H9 (cell line): ENCODE data around the gene DENND1C. TPM values are rescaled to one million over a fixed set of nuclear protein-coding genes. Genes with fewer than 3 reads are reported as not detected.

ENCODE experiments used
- DNase-seq: peaks from one replicate; pipeline ENCODE4 v3.0.0-alpha.2; 2017
- H2AFZ ChIP-seq: one replicate; pipeline ENCODE4 v1.6.1; 2013; ENCODE audit warnings: mild to moderate bottlenecking, low read length, control low read depth, moderate library complexity
- H2AK5ac ChIP-seq: 2 replicates; pipeline ENCODE4 v1.6.1; 2013; ENCODE audit warnings: low read length, control low read depth, mixed read lengths; ENCODE audit not compliant: insufficient read length
- H2BK120ac ChIP-seq: one replicate; pipeline ENCODE4 v1.6.1; 2013; ENCODE audit warnings: low read depth, mild to moderate bottlenecking, low read length, control low read depth, inconsistent platforms; ENCODE audit not compliant: poor library complexity, severe bottlenecking
- H2BK12ac ChIP-seq: 2 replicates; pipeline ENCODE4 v1.6.1; 2013; ENCODE audit warnings: low read length, control low read depth, mixed read lengths, low read depth; ENCODE audit not compliant: insufficient read length
- H2BK15ac ChIP-seq: 2 replicates; pipeline ENCODE4 v1.6.1; 2013; ENCODE audit warnings: low read depth, low read length, control low read depth
- H2BK20ac ChIP-seq: one replicate; pipeline ENCODE4 v1.6.1; 2013; ENCODE audit warnings: low read depth, mild to moderate bottlenecking, low read length, control low read depth, inconsistent platforms; ENCODE audit not compliant: poor library complexity, severe bottlenecking
- H2BK5ac ChIP-seq: 2 replicates; pipeline ENCODE4 v1.6.1; 2013; ENCODE audit warnings: low read length, control low read depth, mixed read lengths; ENCODE audit not compliant: insufficient read length
- H3K14ac ChIP-seq: 2 replicates; pipeline ENCODE4 v1.6.1; 2013; ENCODE audit warnings: low read length, control low read depth; ENCODE audit not compliant: insufficient read depth
- H3K18ac ChIP-seq: 2 replicates; pipeline ENCODE4 v1.6.1; 2013; ENCODE audit warnings: low read depth, mild to moderate bottlenecking, mixed read lengths, low read length, control low read depth; ENCODE audit not compliant: insufficient read length
- H3K23ac ChIP-seq: 2 replicates; pipeline ENCODE4 v1.6.1; 2013; ENCODE audit warnings: low read length, control low read depth, mixed read lengths, low read depth; ENCODE audit not compliant: insufficient read length
- H3K23me2 ChIP-seq: 2 replicates; pipeline ENCODE4 v1.6.1; 2013; ENCODE audit warnings: low read depth, mild to moderate bottlenecking, mixed read lengths, low read length, control low read depth; ENCODE audit not compliant: insufficient read length, poor library complexity, severe bottlenecking
- H3K27ac ChIP-seq: 2 replicates; pipeline ENCODE4 v1.5.1; 2013; ENCODE audit warnings: low read length, control low read depth, mixed read lengths, low read depth; ENCODE audit not compliant: insufficient read length
- H3K27me3 ChIP-seq: 2 replicates; pipeline ENCODE4 v1.6.1; 2013; ENCODE audit warnings: low read length, control low read depth, inconsistent platforms; ENCODE audit not compliant: insufficient read depth
- H3K4ac ChIP-seq: 2 replicates; pipeline ENCODE4 v1.6.1; 2013; ENCODE audit warnings: low read depth, mild to moderate bottlenecking, control low read depth, inconsistent platforms, low read length, moderate library complexity
- H3K4me1 ChIP-seq: 2 replicates; pipeline ENCODE4 v1.6.1; 2013; ENCODE audit warnings: low read length, control low read depth, inconsistent platforms; ENCODE audit not compliant: insufficient read depth
- H3K4me2 ChIP-seq: 2 replicates; pipeline ENCODE4 v1.6.1; 2013; ENCODE audit warnings: low read length, control low read depth, mixed read lengths; ENCODE audit not compliant: insufficient read length, insufficient read depth
- H3K56ac ChIP-seq: 2 replicates; pipeline ENCODE4 v1.6.1; 2013; ENCODE audit warnings: low read depth, mild to moderate bottlenecking, mixed read lengths, low read length, control low read depth; ENCODE audit not compliant: insufficient read length
- H3K79me1 ChIP-seq: 2 replicates; pipeline ENCODE4 v1.6.1; 2013; ENCODE audit warnings: low read depth, mild to moderate bottlenecking, moderate library complexity, low read length, control low read depth, inconsistent platforms; ENCODE audit not compliant: insufficient read depth, poor library complexity, severe bottlenecking
- H3K79me2 ChIP-seq: 2 replicates; pipeline ENCODE4 v1.6.1; 2013; ENCODE audit warnings: low read length, control low read depth, inconsistent platforms; ENCODE audit not compliant: insufficient read depth
- H3K9ac ChIP-seq: 2 replicates; pipeline ENCODE4 v1.6.1; 2013; ENCODE audit warnings: low read length, control low read depth, mixed read lengths; ENCODE audit not compliant: insufficient read length; ENCODE audit errors: extremely low read depth
- H3K9me3 ChIP-seq: one replicate; pipeline ENCODE4 v1.6.1; 2013; ENCODE audit warnings: low read depth, low read length, inconsistent platforms; ENCODE audit not compliant: control insufficient read depth
- H3T11ph ChIP-seq: one replicate; pipeline ENCODE4 v1.6.1; 2013; ENCODE audit warnings: mild to moderate bottlenecking, low read length, control low read depth, inconsistent platforms
- H4K20me1 ChIP-seq: one replicate; pipeline ENCODE4 v1.6.1; 2013; ENCODE audit not compliant: control insufficient read depth, insufficient read length, insufficient read depth
- H4K5ac ChIP-seq: 2 replicates; pipeline ENCODE4 v1.6.1; 2013; ENCODE audit warnings: low read depth, mild to moderate bottlenecking, mixed read lengths, low read length, control low read depth; ENCODE audit not compliant: insufficient read length
- H4K8ac ChIP-seq: replicated peaks from 2 replicates; pipeline ENCODE4 v1.6.1; 2013; ENCODE audit warnings: low read length, control low read depth, mixed read lengths, low read depth; ENCODE audit not compliant: insufficient read length
- H4K91ac ChIP-seq: 2 replicates; pipeline ENCODE4 v1.6.1; 2013; ENCODE audit warnings: low read depth, mild to moderate bottlenecking, moderate library complexity, mixed read lengths, low read length, control low read depth; ENCODE audit not compliant: insufficient read length
- H3K27ac Mint-ChIP-seq, 3 experiments: 2 replicates in 2 of 3; 3 replicates in 1 of 3; pipeline ENCODE4 v1.8.0; 2020 to 2021; ENCODE audit warnings: mixed read lengths in 3 of 3, mild to moderate bottlenecking in 1 of 3, moderate library complexity in 1 of 3
- H3K27me3 Mint-ChIP-seq: 2 replicates; pipeline ENCODE4 v1.8.0; 2021; ENCODE audit warnings: low read depth, mild to moderate bottlenecking, moderate library complexity, mixed read lengths
- H3K36me3 Mint-ChIP-seq, 3 experiments: 2 replicates in 2 of 3; 3 replicates in 1 of 3; pipeline ENCODE4 v1.8.0; 2020 to 2021; ENCODE audit warnings: low read depth in 3 of 3, mixed read lengths in 3 of 3; ENCODE audit not compliant: insufficient read depth in 1 of 3
- H3K4me1 Mint-ChIP-seq, 2 experiments: 2 replicates each; pipeline ENCODE4 v1.8.0; 2020; ENCODE audit warnings: mixed read lengths in 2 of 2
- H3K4me3 Mint-ChIP-seq, 2 experiments: 2 replicates in 1 of 2; 3 replicates in 1 of 2; pipeline ENCODE4 v1.8.0; 2020 to 2021; ENCODE audit warnings: mild to moderate bottlenecking in 2 of 2, mixed read lengths in 2 of 2, moderate library complexity in 1 of 2
- H3K9me3 Mint-ChIP-seq, 2 experiments: 2 replicates in 1 of 2; 3 replicates in 1 of 2; pipeline ENCODE4 v1.8.0; 2020; ENCODE audit warnings: mild to moderate bottlenecking in 2 of 2, mixed read lengths in 2 of 2, moderate library complexity in 1 of 2
- WGBS: extraction: QIAGEN DNeasy Blood & Tissue Kit; methylation state at CpG from one replicate; pipeline ENCODE4 v1.1.7; 2013; ENCODE audit warnings: missing lambda C conversion rate, low lambda C conversion rate, mixed read lengths; ENCODE audit not compliant: insufficient read length; ENCODE audit errors: extremely low coverage; 5-methylcytosine and 5-hydroxymethylcytosine counted together
- total RNA-seq: library from RNA; stranded (reverse); gene quantifications from 2 replicates; pipeline ENCODE4 v1.2.1, GENCODE V29; 2021
- TF ChIP-seq, protein P1 (sequence below): fragments of 200-600 bp; sonication (generic); conservative IDR thresholded peaks from 3 replicates; pipeline ENCODE4 v1.8.0; 2021; ENCODE audit warnings: antibody characterized with exemption, mild to moderate bottlenecking

The DENND1C gene
- total RNA-seq, 1 experiment from 2014 or later: 2.4 TPM

GRCh38 chr19:6484831-6485230, 3.2 kb upstream of the DENND1C start:
- no peak overlapping the region for H2BK15ac ChIP-seq
- Mint-ChIP-seq H3K9me3 (no peaks in the 10 kb centered on the region), H3K27me3 (peaks cover 13% of the 10 kb centered on the region), H3K4me1 (peaks cover 9 to 11% of the 10 kb centered on the region in 2 experiments), H3K4me3 (no peak overlapping the region), H3K27ac (no peak overlapping the region), H3K36me3 (no peaks in the 10 kb centered on the region)
- TF ChIP-seq, protein P1, sequence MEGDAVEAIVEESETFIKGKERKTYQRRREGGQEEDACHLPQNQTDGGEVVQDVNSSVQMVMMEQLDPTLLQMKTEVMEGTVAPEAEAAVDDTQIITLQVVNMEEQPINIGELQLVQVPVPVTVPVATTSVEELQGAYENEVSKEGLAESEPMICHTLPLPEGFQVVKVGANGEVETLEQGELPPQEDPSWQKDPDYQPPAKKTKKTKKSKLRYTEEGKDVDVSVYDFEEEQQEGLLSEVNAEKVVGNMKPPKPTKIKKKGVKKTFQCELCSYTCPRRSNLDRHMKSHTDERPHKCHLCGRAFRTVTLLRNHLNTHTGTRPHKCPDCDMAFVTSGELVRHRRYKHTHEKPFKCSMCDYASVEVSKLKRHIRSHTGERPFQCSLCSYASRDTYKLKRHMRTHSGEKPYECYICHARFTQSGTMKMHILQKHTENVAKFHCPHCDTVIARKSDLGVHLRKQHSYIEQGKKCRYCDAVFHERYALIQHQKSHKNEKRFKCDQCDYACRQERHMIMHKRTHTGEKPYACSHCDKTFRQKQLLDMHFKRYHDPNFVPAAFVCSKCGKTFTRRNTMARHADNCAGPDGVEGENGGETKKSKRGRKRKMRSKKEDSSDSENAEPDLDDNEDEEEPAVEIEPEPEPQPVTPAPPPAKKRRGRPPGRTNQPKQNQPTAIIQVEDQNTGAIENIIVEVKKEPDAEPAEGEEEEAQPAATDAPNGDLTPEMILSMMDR: no peak
- no peak overlapping the region for H3K23ac ChIP-seq
- H3K9me3 ChIP-seq: no peaks in the 10 kb centered on the region
- no peaks in the 10 kb centered on the region for H4K20me1 ChIP-seq
- H2BK12ac ChIP-seq: no peak overlapping the region
- no peaks in the 10 kb centered on the region for H3K79me1 ChIP-seq
- H4K8ac ChIP-seq: no peak overlapping the region
- H3K9ac ChIP-seq: no peak overlapping the region
- no peak overlapping the region for H2AK5ac ChIP-seq
- H3K27ac ChIP-seq: no peak overlapping the region
- H3K4me2 ChIP-seq: no peak overlapping the region
- WGBS: no CpG with 5 or more reads among the region's 7 CpGs
- H2BK120ac ChIP-seq: no peak overlapping the region
- H3K79me2 ChIP-seq: no peaks in the 10 kb centered on the region
- peaks cover under 1% of the 10 kb centered on the region for H3K23me2 ChIP-seq
- no peak overlapping the region for H2AFZ ChIP-seq
- no peaks in the 10 kb centered on the region for H3K4me1 ChIP-seq
- no peak overlapping the region for H3K14ac ChIP-seq
- H3T11ph ChIP-seq: no peak overlapping the region
- no peaks in the 10 kb centered on the region for H3K27me3 ChIP-seq
- no peak overlapping the region for H2BK20ac ChIP-seq
- no peak overlapping the region for H4K91ac ChIP-seq
- DNase-seq: no peak
- H2BK5ac ChIP-seq: no peak overlapping the region
- H3K4ac ChIP-seq: no peak overlapping the region
- no peak overlapping the region for H3K56ac ChIP-seq
- H3K18ac ChIP-seq: no peak overlapping the region
- H4K5ac ChIP-seq: no peak overlapping the region
